Activated naive CD4-positive, alpha-beta T cell treated with anti-CD3 and anti-CD28 coated beads, Interleukin-2, amount 10 ng/mL, durations not matched to agents 5 hours and 36 hours (primary cell): ENCODE data around the gene MANSC4. TPM values are rescaled to one million over a fixed set of nuclear protein-coding genes. Genes with fewer than 3 reads are reported as not detected.

Experiments used
- total RNA-seq, 2 experiments: library from RNA; stranded (reverse); gene quantifications; one replicate each; pipeline ENCODE4 v1.2.3, GENCODE V29; 2021

MANSC4 gene
- not detected for total RNA-seq

GRCh38 chr12:27779920-27780611 lies at the start of gene MANSC4, which contains the start of gene KLHL42:
Gene MANSC4 (minus strand): TSS chr12:27780236. CDS start chr12:27771276, 8,960 bp downstream.
Gene KLHL42 (plus strand): TSS chr12:27780233. CDS start chr12:27780331, 98 bp downstream.

Other genes with a start within 250 kb of the MANSC4 start
- gene REP15, start 83.8 kb downstream of the MANSC4 start, total RNA-seq = under 1 TPM; 0.38 to 0.43 TPM
- 10 to 100 TPM; 32.2 to 32.8 TPM for gene MRPS35, start 69.4 kb downstream of the MANSC4 start, total RNA-seq
- 10 to 100 TPM; 14.9 to 16.7 TPM for gene KLHL42, start within 50 bp of the MANSC4 start, total RNA-seq
- not detected for gene PTHLH, start 192.5 kb upstream of the MANSC4 start, total RNA-seq